GM13977 (cell line): ENCODE measurements around the gene ADAM8.

ENCODE experiments used
- DNase-seq: peaks from one replicate; pipeline ENCODE4 v3.0.0; 2012; ENCODE audit warnings: low spot score
- in situ Hi-C: fragments of 300-500 bp; cut with MboI; formaldehyde crosslinking; loops from one replicate; pipeline ENCODE4 v1.12.0; 2022; ENCODE audit warnings: low sequenced_read_pairs, low pct_unique_long_range_greater_than_20kb, mixed read lengths, inconsistent platforms; ENCODE audit not compliant: unreplicated experiment
- TF ChIP-seq, protein P1 (sequence below): IDR thresholded peaks from 2 replicates; pipeline ENCODE4 v1.5.1; 2012; ENCODE audit warnings: mild to moderate bottlenecking, control low read depth; ENCODE audit not compliant: insufficient read depth; ENCODE audit errors: extremely low read depth, missing control alignments

The ADAM8 gene

DNA sequence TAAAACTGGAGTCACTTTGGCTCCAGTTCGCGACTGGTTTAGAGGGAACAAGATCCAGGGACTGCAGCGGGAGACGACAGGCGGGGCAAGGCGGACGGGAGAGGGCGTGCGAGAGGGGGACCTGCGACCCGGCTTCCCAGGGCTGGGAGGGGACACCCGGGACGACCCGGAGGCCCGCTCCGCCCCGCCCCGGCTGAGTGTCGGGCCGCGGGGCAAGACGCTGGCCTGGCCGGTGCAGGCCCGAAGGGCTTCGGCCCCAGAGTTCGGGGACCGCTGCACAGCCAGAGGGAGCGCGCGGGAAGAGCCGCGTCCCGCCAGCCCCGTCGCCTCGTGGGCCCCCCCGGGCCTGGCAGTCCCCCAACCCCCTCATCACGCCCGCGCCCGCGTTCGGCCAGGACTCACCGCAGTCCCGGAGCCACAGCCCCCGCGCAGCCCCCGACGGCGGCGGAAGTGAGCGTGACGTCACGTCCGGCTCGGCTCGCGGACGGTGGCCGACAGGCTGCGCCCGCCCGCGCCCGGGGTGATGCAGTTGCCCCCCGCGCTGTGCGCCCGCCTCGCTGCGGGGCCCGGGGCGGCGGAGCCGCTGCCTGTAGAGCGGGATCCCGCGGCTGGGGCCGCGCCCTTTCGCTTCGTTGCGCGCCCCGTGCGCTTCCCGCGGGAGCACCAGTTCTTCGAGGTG, 31.9 kb upstream of the ADAM8 start, which contains the start of the genes TUBGCP2 and ZNF511:
Gene TUBGCP2 (minus strand): TSS at position 452 of the 679 bp plus-strand sequence. CDS start 5,931 bp downstream, outside the sequence.
Gene ZNF511 (plus strand): TSS at position 494 of the 679 bp plus-strand sequence. CDS start 30 bp downstream, at position 524.
- TF ChIP-seq, protein P1, sequence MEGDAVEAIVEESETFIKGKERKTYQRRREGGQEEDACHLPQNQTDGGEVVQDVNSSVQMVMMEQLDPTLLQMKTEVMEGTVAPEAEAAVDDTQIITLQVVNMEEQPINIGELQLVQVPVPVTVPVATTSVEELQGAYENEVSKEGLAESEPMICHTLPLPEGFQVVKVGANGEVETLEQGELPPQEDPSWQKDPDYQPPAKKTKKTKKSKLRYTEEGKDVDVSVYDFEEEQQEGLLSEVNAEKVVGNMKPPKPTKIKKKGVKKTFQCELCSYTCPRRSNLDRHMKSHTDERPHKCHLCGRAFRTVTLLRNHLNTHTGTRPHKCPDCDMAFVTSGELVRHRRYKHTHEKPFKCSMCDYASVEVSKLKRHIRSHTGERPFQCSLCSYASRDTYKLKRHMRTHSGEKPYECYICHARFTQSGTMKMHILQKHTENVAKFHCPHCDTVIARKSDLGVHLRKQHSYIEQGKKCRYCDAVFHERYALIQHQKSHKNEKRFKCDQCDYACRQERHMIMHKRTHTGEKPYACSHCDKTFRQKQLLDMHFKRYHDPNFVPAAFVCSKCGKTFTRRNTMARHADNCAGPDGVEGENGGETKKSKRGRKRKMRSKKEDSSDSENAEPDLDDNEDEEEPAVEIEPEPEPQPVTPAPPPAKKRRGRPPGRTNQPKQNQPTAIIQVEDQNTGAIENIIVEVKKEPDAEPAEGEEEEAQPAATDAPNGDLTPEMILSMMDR: peak; percentile 8
- in situ Hi-C loops: no loop called here
- DNase-seq: peak; percentile 94

DNA sequence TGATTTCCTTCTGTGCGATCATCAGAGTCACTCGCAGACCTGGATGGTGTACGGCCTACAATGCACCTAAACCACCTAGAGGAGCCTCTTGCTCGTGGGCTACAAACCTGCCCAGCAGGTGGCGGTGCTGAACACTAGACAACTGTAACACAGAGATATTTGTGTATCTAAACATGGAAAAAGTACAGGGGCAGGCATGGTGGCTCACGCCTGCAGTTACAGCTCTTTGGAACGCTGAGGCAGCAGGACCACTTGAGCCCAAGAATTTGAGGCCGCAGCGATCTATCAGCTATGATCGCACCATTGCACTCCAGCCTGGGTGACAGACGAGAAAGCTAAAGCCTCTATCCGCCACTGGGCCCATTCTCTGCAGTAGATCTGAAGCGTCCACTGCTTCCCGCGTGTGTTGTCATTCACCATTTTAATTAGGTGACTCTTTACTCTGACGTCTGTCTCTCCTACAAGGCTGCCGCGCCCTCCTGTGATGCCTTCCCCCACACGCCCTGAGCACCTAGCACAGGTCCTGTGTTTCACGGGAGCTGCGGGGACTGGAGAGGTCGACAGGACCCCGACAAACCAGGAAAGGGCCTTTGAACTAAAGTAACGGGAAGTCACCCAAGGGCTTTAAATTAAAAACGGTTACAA, 31.2 kb upstream of the ADAM8 start:
- DNase-seq: peak; percentile 78
- TF ChIP-seq, protein P1: peak; percentile 85
- in situ Hi-C loops: no loop called here

DNA sequence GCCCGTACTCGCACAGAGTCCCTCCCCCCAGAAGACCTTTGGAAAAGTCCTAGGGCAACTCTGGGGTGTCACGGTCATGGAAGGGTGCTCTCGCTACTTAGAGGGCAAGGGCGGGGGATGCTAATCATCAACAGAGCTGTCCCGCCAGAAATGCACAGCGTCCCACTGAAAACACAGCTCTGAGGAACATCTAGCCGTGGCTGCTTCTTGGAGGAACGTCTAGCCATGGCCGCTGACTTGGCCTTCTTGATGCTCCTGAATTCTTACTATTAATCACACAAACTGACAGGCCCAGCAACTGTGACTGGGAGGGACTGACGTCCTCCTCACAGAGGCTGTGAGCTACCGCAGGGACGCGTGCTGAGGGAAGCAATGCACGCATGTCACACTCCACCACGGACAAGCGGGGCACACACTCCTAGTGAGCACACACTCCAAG, 30.3 kb upstream of the ADAM8 start:
- in situ Hi-C loops: no loop called here
- TF ChIP-seq, protein P1: no peak
- DNase-seq: no peak

DNA sequence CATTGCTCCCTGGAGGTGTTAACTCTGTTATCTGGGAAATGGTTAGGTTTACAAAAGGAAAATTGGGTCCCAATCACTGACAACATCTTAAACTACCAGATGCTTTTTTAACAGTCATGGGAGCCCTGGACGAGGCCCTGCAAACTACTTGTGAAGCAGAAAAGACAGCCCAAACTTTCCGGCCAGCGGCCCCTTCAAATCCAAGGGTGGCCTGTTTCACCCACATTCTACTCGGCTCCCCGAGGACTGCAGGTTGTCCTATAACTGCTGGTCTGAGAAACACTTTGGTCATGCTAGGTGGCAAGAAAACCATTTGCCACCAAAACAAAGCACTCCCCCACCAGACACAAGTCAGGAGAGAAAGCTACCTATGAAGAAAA, 29.4 kb upstream of the ADAM8 start:
- in situ Hi-C loops: no loop called here
- TF ChIP-seq, protein P1: no peak
- no peak for DNase-seq

DNA sequence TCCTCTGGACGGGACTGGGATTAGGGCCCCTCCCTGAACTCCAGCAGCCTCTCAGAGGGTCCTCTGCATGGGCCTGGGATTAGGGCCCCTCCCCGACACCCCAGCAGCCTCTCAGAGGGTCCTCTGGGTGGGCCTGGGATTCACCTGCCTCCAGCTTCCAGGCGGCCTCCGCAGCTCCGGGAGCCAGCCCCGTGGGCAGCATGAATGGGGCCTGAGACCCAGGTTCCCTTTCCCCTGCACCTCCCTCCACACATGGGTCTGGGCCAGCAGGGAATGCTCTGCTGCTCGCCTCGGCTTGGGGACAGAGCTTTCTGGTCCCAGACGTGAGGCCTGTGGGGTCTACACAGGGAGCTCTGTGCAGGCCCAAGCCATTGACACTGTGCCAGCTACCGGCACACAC, 26.5 kb upstream of the ADAM8 start:
- TF ChIP-seq, protein P1: no peak
- in situ Hi-C loops: no loop called here
- DNase-seq: no peak

DNA sequence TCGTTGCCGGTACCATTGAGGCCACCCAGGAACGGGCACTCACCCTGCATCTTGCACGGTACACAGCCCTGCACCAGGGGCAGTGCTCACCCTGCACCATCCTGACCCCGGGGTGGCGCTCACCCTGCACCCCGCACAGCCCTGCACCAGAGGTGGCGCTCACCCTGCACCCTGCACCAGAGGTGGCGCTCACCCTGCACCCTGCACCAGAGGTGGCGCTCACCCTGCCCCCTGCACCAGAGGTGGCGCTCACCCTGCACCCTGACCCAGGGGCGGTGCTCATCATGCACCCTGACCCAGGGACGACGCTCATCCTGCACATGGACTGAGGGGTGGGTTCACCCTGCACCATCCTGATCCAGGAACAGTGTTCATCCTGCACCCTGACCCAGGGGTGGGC, 25.6 kb upstream of the ADAM8 start:
- in situ Hi-C loops: no loop called here
- TF ChIP-seq, protein P1: no peak
- no peak for DNase-seq
